DOHH2 (cell line): ENCODE results near the gene RASSF4.

ENCODE experiments used
- H3F3A ChIP-seq: fragments of 200-600 bp; sonication (generic), shearing (Covaris generic); 2 replicates; pipeline ENCODE4 v1.6.0; 2016; ENCODE audit warnings: antibody characterized with exemption, mild to moderate bottlenecking; ENCODE audit not compliant: control insufficient read depth, insufficient read depth
- H3K27ac ChIP-seq: fragments of 200-600 bp; sonication (generic); 2 replicates; pipeline ENCODE4 v1.5.1; 2014; ENCODE audit warnings: low read depth, mild to moderate bottlenecking, low read length, moderate library complexity
- H3K27me3 ChIP-seq: fragments of 200-600 bp; sonication (generic); 2 replicates; pipeline ENCODE4 v1.6.1; 2014; ENCODE audit warnings: mild to moderate bottlenecking, low read length, mixed read lengths; ENCODE audit not compliant: control insufficient read depth
- H3K36me3 ChIP-seq: fragments of 200-600 bp; sonication (generic); 2 replicates; pipeline ENCODE4 v1.6.1; 2014; ENCODE audit warnings: mild to moderate bottlenecking, low read length, moderate library complexity, mixed read lengths; ENCODE audit not compliant: control insufficient read depth
- H3K4me1 ChIP-seq: fragments of 200-600 bp; sonication (generic); 2 replicates; pipeline ENCODE4 v1.6.1; 2014; ENCODE audit warnings: mild to moderate bottlenecking, low read length, mixed read lengths; ENCODE audit not compliant: control insufficient read depth
- H3K4me2 ChIP-seq: fragments of 200-600 bp; sonication (generic); 2 replicates; pipeline ENCODE4 v1.6.0; 2014; ENCODE audit warnings: mild to moderate bottlenecking, low read length, moderate library complexity
- H3K4me3 ChIP-seq: fragments of 200-600 bp; sonication (generic); 2 replicates; pipeline ENCODE4 v1.5.1; 2014; ENCODE audit warnings: mild to moderate bottlenecking, low read length, mixed read lengths
- H3K79me2 ChIP-seq: fragments of 200-600 bp; sonication (generic); 2 replicates; pipeline ENCODE4 v1.6.1; 2014; ENCODE audit warnings: mild to moderate bottlenecking, low read length, mixed read lengths; ENCODE audit not compliant: control insufficient read depth
- H3K9me2 ChIP-seq: fragments of 200-600 bp; sonication (generic); replicated peaks from 2 replicates; pipeline ENCODE4 v1.6.1; 2014; ENCODE audit warnings: mild to moderate bottlenecking, low read length, mixed read lengths; ENCODE audit not compliant: control insufficient read depth
- H3K9me3 ChIP-seq: fragments of 200-600 bp; sonication (generic); 2 replicates; pipeline ENCODE4 v1.6.1; 2014; ENCODE audit warnings: antibody characterized with exemption, low read length, mixed read lengths; ENCODE audit not compliant: control insufficient read depth, insufficient read depth
- H4K20me1 ChIP-seq: fragments of 200-600 bp; sonication (generic); 2 replicates; pipeline ENCODE4 v1.6.0; 2014; ENCODE audit warnings: low read depth, mild to moderate bottlenecking, antibody characterized with exemption, low read length, moderate library complexity; ENCODE audit not compliant: control insufficient read depth, insufficient read depth
- EZH2phosphoT487 ChIP-seq: fragments of 200-600 bp; sonication (generic); IDR thresholded peaks from 2 replicates; pipeline ENCODE4 v1.6.1; 2017; ENCODE audit warnings: borderline replicate concordance, mild to moderate bottlenecking, antibody characterized with exemption, low read length, moderate library complexity, mixed read lengths
- TF ChIP-seq, protein P1 (sequence below): fragments of 200-600 bp; sonication (generic); IDR thresholded peaks from one replicate; pipeline ENCODE4 v1.5.1; 2014; ENCODE audit warnings: antibody characterized with exemption, mild to moderate bottlenecking, low read depth, low read length; ENCODE audit not compliant: poor library complexity, severe bottlenecking

RASSF4 gene

DNA sequence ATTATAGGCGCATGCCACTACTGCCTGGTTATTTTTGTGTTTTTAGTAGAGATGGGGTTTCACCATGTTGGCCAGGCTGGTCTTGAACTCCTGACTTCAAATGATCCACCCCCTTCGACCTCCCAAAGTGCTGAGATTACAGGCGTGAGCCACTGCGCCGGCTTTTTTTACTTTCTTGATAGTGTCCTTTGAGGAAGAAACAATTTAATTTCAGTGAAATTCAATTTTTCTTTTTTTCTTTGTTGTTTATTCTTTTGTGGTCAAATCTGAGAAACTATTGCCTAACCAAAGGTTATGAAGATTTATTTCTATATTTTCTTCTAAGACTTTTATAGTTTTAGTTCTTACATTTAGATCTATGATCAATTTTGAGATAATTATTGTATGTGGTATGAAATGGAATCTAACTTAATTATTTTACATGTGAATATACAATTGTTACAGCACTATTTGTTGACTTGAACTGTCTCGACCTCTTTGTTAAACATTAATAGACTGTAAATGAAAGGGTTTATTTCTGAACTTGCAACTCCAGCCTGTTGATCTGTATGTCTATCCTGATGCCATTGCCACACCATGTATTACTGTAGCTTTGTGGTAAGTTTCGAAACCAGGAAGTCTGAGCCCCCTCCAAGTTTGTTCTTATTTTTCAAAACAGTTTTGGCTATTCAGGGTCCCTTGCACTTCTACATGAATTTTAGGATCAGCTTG is 19.8 kb upstream of the RASSF4 start:
- Histone ChIP-seq H3F3A (no peaks in the 10 kb centered on the region), H3K9me3 (peaks cover 7% of the 10 kb centered on the region), H3K4me2 (no peak overlapping the region), H3K27ac (no peak overlapping the region), H3K9me2 (no peaks in the 10 kb centered on the region), H3K36me3 (no peaks in the 10 kb centered on the region), H3K79me2 (no peaks in the 10 kb centered on the region), H4K20me1 (no peaks in the 10 kb centered on the region), H3K4me1 (peaks cover 5% of the 10 kb centered on the region; the same call in 1 of the 2 replicates), H3K27me3 (peaks cover 6% of the 10 kb centered on the region; the same call in 1 of the 2 replicates), H3K4me3 (no peak overlapping the region)
- TF ChIP-seq, protein P1, sequence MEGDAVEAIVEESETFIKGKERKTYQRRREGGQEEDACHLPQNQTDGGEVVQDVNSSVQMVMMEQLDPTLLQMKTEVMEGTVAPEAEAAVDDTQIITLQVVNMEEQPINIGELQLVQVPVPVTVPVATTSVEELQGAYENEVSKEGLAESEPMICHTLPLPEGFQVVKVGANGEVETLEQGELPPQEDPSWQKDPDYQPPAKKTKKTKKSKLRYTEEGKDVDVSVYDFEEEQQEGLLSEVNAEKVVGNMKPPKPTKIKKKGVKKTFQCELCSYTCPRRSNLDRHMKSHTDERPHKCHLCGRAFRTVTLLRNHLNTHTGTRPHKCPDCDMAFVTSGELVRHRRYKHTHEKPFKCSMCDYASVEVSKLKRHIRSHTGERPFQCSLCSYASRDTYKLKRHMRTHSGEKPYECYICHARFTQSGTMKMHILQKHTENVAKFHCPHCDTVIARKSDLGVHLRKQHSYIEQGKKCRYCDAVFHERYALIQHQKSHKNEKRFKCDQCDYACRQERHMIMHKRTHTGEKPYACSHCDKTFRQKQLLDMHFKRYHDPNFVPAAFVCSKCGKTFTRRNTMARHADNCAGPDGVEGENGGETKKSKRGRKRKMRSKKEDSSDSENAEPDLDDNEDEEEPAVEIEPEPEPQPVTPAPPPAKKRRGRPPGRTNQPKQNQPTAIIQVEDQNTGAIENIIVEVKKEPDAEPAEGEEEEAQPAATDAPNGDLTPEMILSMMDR, result no peak
- no peak for TF ChIP-seq EZH2phosphoT487

DNA sequence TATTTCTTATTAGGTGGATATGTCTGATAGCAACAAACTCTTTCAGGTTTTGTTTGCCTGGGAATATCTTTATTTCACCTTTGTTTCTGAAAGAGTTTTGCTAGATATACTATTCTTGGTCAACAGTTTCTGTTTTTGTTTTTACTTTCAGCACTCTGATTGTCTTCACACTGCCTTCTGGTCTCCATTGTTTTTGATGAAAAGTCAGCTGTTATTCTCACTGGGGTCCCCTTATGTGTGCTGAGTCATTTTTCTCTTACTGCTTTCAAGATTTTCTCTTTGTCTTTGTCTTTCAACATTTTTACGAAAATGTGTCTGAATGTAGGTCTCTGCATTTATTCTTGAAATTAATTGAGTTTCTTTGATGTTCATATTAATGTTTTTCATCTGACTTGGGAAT is 15.2 kb upstream of the RASSF4 start:
- Histone ChIP-seq H3K27ac (no peak overlapping the region), H3K9me2 (no peaks in the 10 kb centered on the region), H3K4me1 (peaks cover 20% of the 10 kb centered on the region), H3K27me3 (peaks cover 6% of the 10 kb centered on the region; the same call in 1 of the 2 replicates), H3F3A (no peaks in the 10 kb centered on the region), H3K4me3 (no peak overlapping the region), H3K36me3 (no peaks in the 10 kb centered on the region), H4K20me1 (no peaks in the 10 kb centered on the region), H3K9me3 (peaks cover 17% of the 10 kb centered on the region), H3K4me2 (no peak overlapping the region), H3K79me2 (no peaks in the 10 kb centered on the region)
- TF ChIP-seq EZH2phosphoT487, result no peak
- TF ChIP-seq, protein P1, result no peak

DNA sequence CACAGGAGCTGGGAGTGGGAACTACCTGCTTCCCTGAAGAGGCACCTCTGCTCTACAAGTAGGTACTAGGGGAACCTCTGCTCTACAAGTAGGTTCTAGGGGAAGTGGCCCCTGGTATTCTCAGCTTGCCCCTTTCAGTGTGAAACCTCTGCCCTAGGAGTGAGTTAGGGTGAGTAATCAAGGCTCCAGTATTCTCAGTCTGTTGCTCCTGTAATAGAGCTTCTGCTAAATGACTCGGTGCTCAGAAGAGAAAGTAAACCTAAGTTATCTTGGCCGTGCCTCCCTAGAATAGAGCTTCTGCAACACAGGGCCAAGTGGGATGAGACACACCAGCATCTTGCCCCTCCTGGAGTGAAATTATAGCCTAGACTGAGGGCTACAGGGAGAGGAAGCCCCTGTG is 13.4 kb upstream of the RASSF4 start:
- Histone ChIP-seq H3K79me2 (no peaks in the 10 kb centered on the region), H3K27ac (no peak overlapping the region), H3K9me2 (no peaks in the 10 kb centered on the region), H3K27me3 (0 out of 2 replicates have a peak, but pooled peaks cover 3% of the 10 kb centered on the region), H3K4me3 (no peak overlapping the region), H3K4me1 (peaks cover 24% of the 10 kb centered on the region), H4K20me1 (no peaks in the 10 kb centered on the region), H3K4me2 (no peak overlapping the region), H3F3A (no peaks in the 10 kb centered on the region), H3K9me3 (peaks cover 17% of the 10 kb centered on the region), H3K36me3 (no peaks in the 10 kb centered on the region)
- TF ChIP-seq, protein P1, result no peak
- no peak for TF ChIP-seq EZH2phosphoT487
